Measurements from ENCODE around the gene HSF4.

GRCh38 chr16:67149276-67150046, 15.1 kb upstream of the HSF4 start:
- TF ChIP-seq POLR2AphosphoS5 (IDR thresholded peaks at IDR 0.05; ENCODE audit: insufficient read depth, low read depth, low read length) (no peak), CTCF (IDR thresholded peaks at IDR 0.05; ENCODE audit: extremely low read depth in 1 of 2, insufficient read depth in 1 of 2, low read depth in 1 of 2, low read length in 2 of 2) (no peak)

All from endothelial cell of umbilical vein (primary cell).